HG03280 (cell line): ENCODE results near the gene CTAG2.
"Not testable (repeated sequence)": the region's sequence is repeated elsewhere in the genome, so short reads cannot be mapped to it uniquely, and the experiment has no call there.

Experiments used
- ATAC-seq: cut with Tn5 transposase; IDR thresholded peaks from one replicate; pipeline ENCODE4 v1.9.1; 2021; ENCODE audit warnings: mild to moderate bottlenecking, moderate library complexity; ENCODE audit not compliant: unreplicated experiment

The CTAG2 gene

GRCh38 chrX:154649503-154650220, 3.7 kb downstream of the CTAG2 start:
- ATAC-seq, result no peak

GRCh38 chrX:154648931-154649330, 4.4 kb downstream of the CTAG2 start:
- ATAC-seq, result no peak

- ATAC-seq, result not testable (repeated sequence)
Observed at GRCh38 chrX:154645745-154646378, 7.5 kb downstream of the CTAG2 start.

- not testable (repeated sequence) for ATAC-seq
Observed at GRCh38 chrX:154643708-154644107, 9.7 kb downstream of the CTAG2 start.

GRCh38 chrX:154641740-154642139, 11.6 kb downstream of the CTAG2 start:
- ATAC-seq, result not testable (repeated sequence)

- not testable (repeated sequence) for ATAC-seq
Observed at GRCh38 chrX:154633661-154634060, 19.7 kb downstream of the CTAG2 start.

- ATAC-seq, result not testable (repeated sequence)
Observed at GRCh38 chrX:154630949-154631348, 22.4 kb downstream of the CTAG2 start.

- ATAC-seq, result not testable (repeated sequence)
Observed at GRCh38 chrX:154628960-154629359, 24.4 kb downstream of the CTAG2 start.

- ATAC-seq, result not testable (repeated sequence)
Observed at GRCh38 chrX:154620767-154621414, 32.5 kb downstream of the CTAG2 start.

- ATAC-seq, result not testable (repeated sequence)
Observed at GRCh38 chrX:154619182-154619581, 34.2 kb downstream of the CTAG2 start, which contains the start of gene CTAG1B. Gene CTAG1B (minus strand): TSS chrX:154619282. CDS start chrX:154619218, 64 bp downstream.

GRCh38 chrX:154613586-154613985, 39.8 kb downstream of the CTAG2 start:
- not testable (repeated sequence) for ATAC-seq

- not testable (repeated sequence) for ATAC-seq
Observed at GRCh38 chrX:154611146-154611545, 42.2 kb downstream of the CTAG2 start.

- not testable (repeated sequence) for ATAC-seq
Observed at GRCh38 chrX:154608823-154609222, 44.6 kb downstream of the CTAG2 start.

GRCh38 chrX:154607976-154608375, 45.4 kb downstream of the CTAG2 start:
- ATAC-seq, result not testable (repeated sequence)

GRCh38 chrX:154607370-154607769, 46.0 kb downstream of the CTAG2 start:
- no peak for ATAC-seq

- ATAC-seq, result no peak
Observed at GRCh38 chrX:154605566-154605965, 47.8 kb downstream of the CTAG2 start.

- ATAC-seq, result no peak
Observed at GRCh38 chrX:154603438-154604430, 49.6 kb downstream of the CTAG2 start.

GRCh38 chrX:154602766-154603437, 50.5 kb downstream of the CTAG2 start:
- ATAC-seq, result no peak

- no peak for ATAC-seq
Observed at GRCh38 chrX:154602226-154602625, 51.2 kb downstream of the CTAG2 start.
